ENCODE data around the gene SHANK1.

The SHANK1 gene

GRCh38 chr19:50693064-50693975, 26.3 kb downstream of the SHANK1 start:
- in situ Hi-C loops (cut with MboI; ENCODE audit: low sequenced_read_pairs), result no loop called here

- in situ Hi-C loops (cut with MboI; ENCODE audit: low sequenced_read_pairs), result no loop called here
Observed at GRCh38 chr19:50690439-50690838, 29.2 kb downstream of the SHANK1 start.

DNA sequence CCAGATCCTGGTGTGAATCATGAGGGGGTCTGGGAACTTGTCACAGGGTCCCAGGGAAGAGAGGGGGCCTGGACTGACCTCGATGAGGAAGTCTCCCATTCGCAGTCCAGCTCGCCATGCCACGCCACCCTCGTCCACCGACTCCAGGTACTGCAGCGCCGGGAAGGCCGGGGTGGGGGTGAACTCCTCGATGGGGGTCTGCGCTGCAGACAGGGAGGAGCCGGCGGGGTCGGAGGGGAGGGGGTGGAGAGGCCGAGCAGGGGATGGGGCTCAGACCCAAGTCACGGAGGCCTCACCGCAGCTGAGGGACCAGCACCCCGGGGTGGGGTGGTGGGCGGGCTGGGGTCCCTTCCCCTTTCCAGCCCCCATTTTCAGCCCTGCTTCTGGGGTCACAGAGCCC, 30.8 kb downstream of the SHANK1 start:
- in situ Hi-C loops (cut with MboI; ENCODE audit: low sequenced_read_pairs), result no loop called here

DNA sequence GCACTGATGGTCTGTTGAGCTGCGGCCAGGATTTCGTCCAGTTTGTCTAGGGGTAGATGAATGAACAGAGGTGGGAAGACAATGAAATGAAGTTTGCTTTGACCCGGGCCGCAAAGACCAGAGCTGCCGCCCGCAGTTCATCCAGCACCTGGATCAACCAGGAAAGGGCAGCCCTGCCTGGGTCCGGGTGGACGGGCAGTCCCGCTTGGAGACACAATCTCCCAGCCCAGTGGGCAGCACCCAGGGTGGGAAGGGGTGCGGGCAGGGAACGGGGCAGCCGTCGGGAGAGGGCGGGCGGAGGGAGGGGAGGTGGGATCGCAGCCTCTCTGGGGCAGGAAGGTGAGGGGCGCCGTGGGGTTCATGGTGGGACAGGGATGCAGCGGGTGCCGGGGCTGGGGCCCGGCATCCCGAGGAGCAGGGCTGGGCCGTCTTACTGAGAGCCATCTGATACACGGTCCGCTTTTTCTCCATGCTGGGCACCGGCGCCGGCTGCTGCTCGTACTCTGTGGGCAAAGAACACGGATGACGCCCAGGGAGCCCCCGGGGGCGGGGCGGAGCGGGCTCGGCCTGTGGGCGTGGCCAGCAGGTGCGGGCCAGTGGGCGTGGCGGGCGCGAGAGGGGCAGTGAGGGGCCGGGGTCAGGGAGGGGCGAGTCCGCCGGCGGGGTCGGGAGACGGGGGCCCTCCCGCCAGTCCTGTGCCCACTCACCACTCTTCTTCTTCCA, 33.1 kb downstream of the SHANK1 start:
- in situ Hi-C loops (cut with MboI; ENCODE audit: low sequenced_read_pairs), result no loop called here

- in situ Hi-C loops (cut with MboI; ENCODE audit: low sequenced_read_pairs), result no loop called here
Observed at GRCh38 chr19:50679177-50680125, 40.2 kb downstream of the SHANK1 start.

DNA sequence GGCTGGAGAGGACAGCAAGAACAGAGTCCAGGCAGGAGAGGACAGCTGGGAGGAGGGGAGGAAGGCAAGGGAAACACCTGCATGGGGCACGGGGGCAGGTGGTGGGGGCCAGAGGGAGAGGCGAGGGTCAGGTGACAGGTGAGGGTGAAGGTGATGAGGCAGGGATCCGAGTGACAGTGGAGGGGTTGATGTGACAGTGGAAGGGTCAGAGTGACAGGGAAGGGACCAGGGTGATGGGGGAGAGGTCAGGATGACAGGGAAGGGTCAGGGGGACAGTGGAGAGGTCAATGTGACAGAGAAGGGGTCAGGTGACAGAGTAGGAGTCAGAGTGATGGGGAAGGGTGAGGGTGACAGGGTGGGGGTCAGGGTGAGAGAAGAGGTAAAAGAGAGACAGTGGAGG, 41.3 kb downstream of the SHANK1 start:
- in situ Hi-C loops (cut with MboI; ENCODE audit: low sequenced_read_pairs), result no loop called here

DNA sequence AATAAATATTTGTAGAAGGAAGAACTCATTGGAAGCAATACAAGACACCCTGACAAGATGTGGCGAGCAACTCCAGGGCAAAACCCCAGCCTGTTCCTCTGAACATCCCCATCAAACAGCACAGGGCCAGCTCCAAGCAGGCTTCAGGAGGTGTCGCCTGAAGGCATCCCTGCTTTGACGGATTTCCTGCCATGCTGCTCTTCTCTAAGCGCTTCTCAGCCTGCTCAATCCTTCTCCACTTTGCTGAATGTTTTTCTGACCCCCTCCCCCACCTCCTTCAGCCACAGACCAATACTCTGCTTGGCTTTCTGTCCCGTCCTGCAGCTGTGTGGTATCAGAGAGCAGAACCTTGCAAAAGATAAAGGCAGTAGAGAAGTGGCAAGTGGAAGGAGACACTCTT, 42.0 kb downstream of the SHANK1 start:
- in situ Hi-C loops (cut with MboI; ENCODE audit: low sequenced_read_pairs), result no loop called here

GRCh38 chr19:50676625-50677197, 42.9 kb downstream of the SHANK1 start:
- in situ Hi-C loops (cut with MboI; ENCODE audit: low sequenced_read_pairs), result no loop called here

GRCh38 chr19:50673118-50673517, 46.5 kb downstream of the SHANK1 start:
- in situ Hi-C loops (cut with MboI; ENCODE audit: low sequenced_read_pairs), result no loop called here

GRCh38 chr19:50670102-50670380, 49.6 kb downstream of the SHANK1 start:
- in situ Hi-C loops (cut with MboI; ENCODE audit: low sequenced_read_pairs), result no loop called here

- in situ Hi-C loops (cut with MboI; ENCODE audit: low sequenced_read_pairs), result no loop called here
Observed at GRCh38 chr19:50669302-50670101, 50.1 kb downstream of the SHANK1 start.

GRCh38 chr19:50668879-50669278, 50.7 kb downstream of the SHANK1 start:
- in situ Hi-C loops (cut with MboI; ENCODE audit: low sequenced_read_pairs), result no loop called here

DNA sequence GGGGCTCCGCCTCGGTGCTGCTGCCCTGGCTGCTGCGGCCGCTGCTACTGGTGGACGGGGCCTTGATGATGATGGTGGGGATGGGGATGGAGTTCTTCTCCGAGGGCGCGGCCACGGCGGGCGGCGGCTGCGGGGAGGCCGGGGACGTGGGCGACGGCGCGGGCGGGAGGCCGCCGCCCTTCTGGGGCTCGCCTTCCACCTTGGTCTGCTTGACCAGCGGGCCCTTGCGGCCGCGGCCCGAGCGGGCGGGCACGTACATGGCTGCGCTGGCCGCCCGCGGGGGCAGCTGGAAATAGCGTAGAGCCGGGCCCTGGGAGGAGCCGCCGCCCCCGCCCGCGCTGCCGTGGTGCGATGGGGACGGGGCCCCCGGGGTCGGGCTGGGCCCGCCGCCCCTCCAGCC, 51.2 kb downstream of the SHANK1 start:
- in situ Hi-C loops (cut with MboI; ENCODE audit: low sequenced_read_pairs), result no loop called here

GRCh38 chr19:50667759-50668231, 51.8 kb downstream of the SHANK1 start:
- in situ Hi-C loops (cut with MboI; ENCODE audit: low sequenced_read_pairs), result no loop called here

GRCh38 chr19:50667177-50667758, 52.3 kb downstream of the SHANK1 start:
- in situ Hi-C loops (cut with MboI; ENCODE audit: low sequenced_read_pairs), result no loop called here

GRCh38 chr19:50666346-50667176, 53.0 kb downstream of the SHANK1 start:
- in situ Hi-C loops (cut with MboI; ENCODE audit: low sequenced_read_pairs), result no loop called here

GRCh38 chr19:50664204-50664603, 55.4 kb downstream of the SHANK1 start:
- in situ Hi-C loops (cut with MboI; ENCODE audit: low sequenced_read_pairs), result no loop called here

DNA sequence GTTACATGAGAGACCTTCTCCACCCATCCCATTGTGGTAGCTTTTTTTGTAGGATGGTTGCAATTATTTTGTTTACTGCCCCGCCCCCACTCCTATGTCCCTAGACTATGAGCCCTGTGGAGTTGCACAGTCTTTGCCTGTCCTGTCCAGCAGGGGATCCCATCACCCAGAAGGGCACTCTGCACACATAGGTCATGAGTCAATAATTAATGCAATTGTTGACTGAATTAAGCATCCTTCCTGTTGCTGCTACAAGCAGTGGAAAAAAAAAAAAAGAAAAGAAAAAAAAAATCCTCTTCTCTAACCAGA, 56.2 kb downstream of the SHANK1 start:
- in situ Hi-C loops (cut with MboI; ENCODE audit: low sequenced_read_pairs), result no loop called here

Data from HL-60/S4 treated with retinoic acid at 250 ng/mL for 4 days and 3 days (cell line).